HS-5 (cell line): ENCODE data around the gene GID8.
"Not testable (repeated sequence)": the region's sequence is repeated elsewhere in the genome, so short reads cannot be mapped to it uniquely, and the experiment has no call there.

Source experiments
- DNase-seq: peaks from one replicate; pipeline ENCODE4 v3.0.0-alpha.2; 2012; ENCODE audit warnings: low read depth

GID8 gene

GRCh38 chr20:62958388-62959100 is 20.6 kb downstream of the GID8 start:
- DNase-seq: no peak

DNA sequence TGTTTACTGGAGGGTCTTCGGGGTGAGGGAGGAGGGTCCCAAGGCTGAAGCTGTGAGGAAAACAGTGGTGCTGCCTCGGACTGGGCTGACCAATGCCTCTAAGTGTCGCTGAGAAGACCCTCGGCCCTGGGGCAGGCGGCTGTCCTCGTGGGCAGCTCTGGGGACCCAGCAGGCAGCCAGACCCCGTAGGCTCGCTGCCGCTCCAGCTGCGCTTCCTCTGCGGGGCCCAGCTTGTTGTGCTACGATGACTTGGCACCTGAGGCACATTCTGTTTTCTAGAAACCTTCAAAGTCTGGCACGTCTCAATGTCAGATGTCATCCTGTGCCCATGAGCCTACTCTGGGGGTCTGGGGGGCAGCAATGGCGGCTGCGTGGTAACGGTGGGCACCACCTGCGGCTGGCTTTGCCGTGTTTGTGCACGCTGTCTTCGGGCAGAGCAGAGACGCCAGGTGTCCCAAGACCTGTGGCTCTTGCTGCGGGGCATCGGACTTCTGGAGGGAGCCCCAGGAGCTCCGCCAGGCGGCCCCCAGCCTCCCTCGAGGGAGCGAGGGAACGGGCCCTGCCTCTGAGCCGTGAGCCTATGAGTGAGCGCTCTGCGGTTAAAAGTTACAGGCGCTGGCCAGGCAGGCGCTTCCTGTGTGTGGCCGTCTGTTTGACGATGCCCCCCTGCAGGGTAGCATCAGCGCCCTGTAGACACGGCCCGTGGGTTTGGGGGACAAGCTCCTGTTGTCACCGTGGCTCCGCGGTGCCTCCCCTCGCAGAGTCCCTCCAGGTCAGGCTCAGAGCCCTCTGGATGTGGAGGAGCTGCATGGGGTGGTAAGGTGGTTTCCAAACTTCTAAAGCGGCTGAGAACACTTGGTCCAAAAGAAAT is 21.4 kb downstream of the GID8 start:
- DNase-seq: no peak

DNA sequence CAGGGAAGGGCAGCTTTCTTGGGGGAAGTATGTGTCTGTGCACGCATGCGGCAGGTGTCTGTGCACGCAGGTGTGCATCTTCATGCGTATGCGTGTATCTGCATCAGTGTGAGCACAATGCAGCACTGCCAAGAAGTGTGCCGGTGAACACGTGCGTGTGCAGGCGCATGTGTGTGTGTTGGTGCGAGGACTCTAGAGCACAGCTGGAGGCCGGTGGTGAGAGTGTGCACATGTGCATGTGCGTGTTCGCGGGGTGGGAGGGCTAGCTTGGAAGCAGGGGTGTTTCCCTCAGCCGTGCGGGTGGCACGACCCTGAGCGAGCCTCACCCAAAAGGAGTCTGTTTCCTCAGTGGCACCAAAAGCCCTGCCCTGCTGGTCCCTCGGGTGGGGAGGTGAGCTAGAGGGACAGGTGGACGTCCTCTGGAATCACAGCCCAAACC is 22.1 kb downstream of the GID8 start:
- no peak for DNase-seq

DNA sequence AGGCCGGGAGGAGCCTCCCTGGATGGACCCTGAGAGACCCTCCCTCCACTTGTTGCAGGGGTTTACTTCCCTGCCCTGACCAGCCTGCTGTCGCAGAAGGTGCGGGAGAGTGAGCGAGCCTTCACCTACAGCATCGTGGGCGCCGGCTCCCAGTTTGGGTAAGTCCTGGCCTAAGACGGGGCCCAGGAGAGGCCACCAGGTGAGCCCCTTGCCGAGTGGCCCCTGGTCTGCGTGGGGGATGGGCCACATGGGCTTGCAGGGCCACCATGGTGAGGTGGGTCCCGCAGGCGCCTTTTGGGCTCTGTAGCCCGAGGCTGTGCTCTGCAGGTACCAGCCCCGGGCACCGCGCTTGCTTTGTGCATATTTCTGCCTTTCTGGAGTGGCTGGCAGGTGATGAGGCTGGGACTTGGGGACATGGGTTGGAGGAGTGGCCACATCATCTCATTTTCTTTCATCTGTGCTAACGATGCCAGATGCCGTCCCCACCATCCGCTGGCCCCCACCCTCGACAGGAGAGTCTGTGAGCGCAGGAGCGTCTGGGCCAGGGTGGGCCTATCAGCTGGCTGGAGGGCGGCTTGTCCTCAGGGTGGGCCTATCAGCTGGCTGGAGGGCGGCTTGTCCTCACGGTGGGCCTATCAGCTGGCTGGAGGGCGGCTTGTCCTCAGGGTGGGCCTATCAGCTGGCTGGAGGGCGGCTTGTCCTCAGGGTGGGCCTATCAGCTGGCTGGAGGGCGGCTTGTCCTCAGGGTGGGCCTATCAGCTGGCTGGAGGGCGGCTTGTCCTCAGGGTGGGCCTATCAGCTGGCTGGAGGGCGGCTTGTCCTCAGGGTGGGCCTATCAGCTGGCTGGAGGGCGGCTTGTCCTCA is 22.7 kb downstream of the GID8 start:
- DNase-seq: not testable (repeated sequence)

DNA sequence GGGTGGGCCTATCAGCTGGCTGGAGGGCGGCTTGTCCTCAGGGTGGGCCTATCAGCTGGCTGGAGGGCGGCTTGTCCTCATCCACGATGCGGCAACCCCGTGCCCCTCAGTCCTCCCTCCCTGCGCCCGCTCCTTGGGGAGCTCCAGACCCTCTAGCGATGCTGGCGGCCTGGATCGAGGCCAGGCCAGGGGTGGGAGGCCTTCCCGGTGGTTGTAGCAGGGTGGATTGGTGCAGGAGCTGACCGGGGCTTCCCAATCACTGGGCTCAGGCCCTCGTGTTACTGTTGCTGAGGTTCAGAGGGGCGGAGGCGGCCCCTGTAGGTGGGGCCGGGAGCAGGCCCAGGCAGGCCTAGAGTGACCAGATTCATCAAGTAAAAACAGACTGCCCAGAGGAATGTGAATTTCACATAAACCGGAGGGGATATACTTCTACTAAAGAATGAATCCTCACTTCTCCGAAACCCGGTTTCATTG is 23.4 kb downstream of the GID8 start:
- DNase-seq: no peak

- DNase-seq: no peak
Observed at GRCh38 chr20:62961799-62962198, 23.9 kb downstream of the GID8 start.

GRCh38 chr20:62962221-62962879 is 24.4 kb downstream of the GID8 start:
- no peak for DNase-seq

DNA sequence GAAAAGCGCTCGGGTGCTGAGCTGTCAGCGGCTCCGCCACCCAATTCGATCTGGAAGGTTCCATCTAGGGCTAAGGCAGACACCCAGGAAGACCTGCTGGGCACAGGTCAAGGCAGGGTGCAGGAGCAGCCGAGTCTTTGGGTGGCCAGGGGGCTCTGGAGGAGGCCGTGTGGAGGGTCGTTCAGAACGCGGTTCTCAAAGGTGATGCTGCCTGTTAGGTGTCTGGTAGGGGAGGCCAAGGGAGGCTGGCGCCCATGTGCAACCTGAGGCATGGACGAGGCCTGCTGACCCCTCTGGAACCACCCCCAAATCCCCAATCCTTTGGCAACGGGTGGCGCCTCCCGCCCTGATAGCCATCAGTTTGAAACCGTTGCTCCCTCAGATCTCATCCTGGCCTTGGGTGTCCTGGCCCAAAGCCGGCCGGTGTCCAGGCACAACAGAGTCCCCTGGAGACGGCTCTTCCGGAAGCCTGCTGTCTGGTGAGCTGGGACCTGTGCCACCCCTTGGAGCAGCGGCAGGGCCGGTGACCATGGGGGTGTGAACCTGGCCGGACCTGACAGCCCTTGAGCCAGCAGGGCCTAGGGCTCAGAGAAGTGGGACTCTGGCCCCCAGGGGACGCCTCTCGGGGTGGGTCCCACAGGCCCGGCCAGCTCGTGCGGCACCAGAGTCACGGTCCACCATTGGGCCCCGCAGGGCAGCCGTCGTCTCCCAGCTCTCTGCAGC is 25.1 kb downstream of the GID8 start:
- DNase-seq: no peak

DNA sequence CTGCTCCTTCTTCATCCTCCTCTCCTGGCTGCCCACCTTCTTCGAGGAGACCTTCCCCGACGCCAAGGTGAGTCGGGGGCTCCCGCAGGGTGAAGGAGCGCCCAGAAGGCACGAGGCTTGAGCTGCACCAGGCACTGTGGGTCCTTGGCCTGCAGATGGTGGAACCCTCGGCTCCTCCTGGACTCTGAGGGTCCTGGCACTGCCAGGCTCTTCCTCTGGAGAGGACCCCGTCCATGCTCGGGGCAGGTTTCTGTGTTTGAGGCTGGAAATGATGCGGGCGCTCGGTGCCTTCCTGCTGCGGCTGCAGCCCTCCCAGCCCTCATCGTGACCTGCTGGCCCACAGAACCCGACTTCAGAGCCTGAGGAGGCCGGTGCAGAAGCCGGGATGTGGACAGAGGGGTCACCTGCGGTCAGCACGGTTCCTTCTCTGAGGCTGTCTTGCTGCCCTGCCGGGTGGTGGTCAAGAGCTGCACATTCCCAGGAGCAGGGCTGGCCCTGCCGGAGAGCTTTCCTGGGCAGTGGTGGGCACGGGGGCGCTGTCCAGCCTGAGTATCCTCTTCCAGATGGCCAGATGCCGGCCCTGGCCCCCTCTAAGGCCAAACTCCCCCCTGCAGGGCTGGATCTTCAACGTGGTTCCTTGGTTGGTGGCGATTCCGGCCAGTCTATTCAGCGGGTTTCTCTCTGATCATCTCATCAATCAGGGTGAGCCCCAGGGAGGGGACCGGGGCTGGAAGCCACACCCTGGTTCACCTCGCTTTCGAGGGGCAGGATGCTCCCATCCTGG is 25.9 kb downstream of the GID8 start:
- DNase-seq: no peak

DNA sequence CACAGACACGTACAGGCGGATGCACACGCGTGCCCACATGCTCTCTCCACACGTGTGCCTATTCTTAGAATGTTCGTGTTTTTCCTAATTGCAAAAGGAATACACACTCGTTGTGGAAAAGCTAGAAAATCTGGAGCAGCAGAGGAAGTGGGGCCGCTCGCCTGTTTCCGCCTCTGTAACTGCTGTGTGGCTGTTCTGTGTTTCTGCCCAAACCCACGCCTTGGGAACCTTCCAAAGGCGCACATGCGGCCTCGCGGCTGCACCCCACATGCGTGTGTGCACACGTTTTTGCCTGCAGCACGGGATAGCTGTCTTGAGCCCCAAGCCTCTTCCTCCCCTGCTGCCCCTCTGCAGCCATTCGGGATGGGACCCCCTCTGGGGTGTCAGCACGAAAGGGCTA is 26.8 kb downstream of the GID8 start:
- no peak for DNase-seq

- no peak for DNase-seq
Observed at GRCh38 chr20:62965363-62965771, 27.4 kb downstream of the GID8 start.

DNA sequence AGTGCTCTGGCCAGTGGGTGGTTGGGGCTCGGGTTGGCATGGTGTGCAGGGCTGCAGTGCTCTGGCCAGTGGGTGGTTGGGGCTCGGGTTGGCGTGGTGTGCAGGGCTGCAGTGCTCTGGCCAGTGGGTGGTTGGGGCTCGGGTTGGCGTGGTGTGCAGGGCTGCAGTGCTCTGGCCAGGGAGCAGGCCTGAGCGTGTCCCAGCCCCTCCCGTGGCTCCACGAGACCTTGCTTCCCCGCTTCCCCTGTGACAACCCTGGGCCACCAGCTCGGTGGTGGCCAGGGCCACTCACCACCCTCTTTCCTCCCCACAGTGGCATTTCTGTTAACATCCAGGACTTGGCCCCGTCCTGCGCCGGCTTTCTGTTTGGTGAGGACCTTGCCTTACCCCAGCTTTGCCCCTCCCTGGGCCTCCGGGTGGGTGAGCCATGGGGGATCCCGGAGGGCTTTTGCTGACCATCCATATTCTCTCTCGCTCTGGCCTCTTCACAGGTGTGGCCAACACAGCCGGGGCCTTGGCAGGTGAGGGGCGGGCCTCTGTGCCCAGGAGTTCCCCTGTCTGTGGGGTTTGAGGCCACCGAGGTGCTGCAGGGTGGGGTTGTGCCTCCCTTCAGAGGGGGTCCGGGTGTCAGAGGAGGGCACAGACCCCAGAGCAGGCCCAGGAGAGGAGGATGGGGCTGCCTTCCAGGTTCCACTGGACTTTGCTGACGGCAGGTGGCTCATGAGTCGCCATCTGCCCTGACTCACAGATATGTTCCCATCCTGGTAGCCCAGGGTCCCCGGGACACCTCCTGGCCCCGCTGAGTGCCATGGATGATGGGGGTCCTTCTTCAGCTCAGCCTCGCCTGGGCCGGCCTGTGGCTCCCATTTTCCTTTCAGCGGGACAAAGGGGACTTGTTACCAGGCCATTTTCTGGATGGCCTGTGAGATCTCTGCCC is 28.5 kb downstream of the GID8 start:
- no peak for DNase-seq

DNA sequence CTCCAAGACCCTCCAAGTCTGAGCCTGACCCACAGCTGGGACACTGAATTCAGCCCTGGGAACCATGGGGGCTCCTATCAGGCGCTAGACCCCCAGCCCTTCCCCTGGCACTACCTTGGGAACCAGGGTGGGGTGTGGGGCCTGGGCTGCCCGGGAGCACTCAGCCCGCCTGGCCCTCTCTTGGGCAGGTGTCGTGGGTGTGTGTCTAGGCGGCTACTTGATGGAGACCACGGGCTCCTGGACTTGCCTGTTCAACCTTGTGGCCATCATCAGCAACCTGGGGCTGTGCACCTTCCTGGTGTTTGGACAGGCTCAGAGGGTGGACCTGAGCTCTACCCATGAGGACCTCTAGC is 29.2 kb downstream of the GID8 start:
- no peak for DNase-seq

GRCh38 chr20:62967628-62968351 is 29.8 kb downstream of the GID8 start:
- DNase-seq: no peak

- no peak for DNase-seq
Observed at GRCh38 chr20:62968378-62969178, 30.6 kb downstream of the GID8 start.

DNA sequence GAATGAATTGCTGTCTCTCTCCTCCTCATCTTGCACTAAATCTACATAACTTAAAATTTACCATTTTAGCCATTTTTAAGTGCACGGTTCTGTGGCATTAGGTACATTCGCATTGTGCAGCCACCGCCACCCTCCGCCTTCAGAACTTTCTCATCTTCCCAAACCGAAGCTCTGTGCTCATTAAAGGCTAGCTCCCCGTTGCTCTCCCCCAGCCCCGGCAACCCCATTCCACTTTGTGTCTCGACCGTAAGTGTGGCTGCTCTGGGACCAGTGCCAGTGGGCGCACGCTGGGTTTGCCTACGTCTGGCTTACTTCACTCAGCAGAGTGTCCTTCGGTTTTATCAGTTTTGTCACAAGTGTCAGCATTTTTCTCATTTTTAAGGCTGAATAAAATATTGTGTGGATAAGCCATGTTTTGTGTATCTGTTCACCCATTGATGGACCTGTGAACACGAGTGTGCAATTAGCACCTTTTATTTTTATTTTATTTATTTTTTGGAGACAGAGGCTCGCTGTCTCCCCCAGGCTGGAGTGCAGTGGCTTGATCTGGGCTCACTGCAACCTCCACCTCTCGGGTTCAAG is 31.3 kb downstream of the GID8 start:
- DNase-seq: no peak

DNA sequence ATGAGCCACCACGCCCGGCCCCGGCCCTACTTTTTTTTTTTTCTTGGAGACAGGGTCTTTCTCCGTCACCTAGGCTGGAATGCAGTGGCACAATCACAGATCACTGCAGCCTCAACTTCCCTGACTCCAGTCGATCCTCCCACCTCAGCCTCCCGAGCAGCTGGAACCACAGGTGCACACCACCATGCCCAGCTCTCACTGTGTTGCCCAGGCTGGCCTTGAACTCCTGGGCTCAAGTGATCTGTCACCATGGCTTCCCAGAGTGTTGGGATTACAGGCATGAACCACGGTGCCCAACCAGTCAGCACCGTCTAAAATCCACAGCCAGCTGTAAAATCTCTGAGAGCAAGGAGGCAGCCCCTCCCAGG is 32.0 kb downstream of the GID8 start:
- DNase-seq: no peak
